ENCODE results near the gene SLC25A10. TPM values are rescaled to one million over a fixed set of nuclear protein-coding genes. Genes with fewer than 3 reads are reported as not detected.
A peak's percentile ranks its signal among the peaks of the same experiment; 100 is the strongest.
"Not testable (repeated sequence)": the region's sequence is repeated elsewhere in the genome, so short reads cannot be mapped to it uniquely, and the experiment has no call there.

SLC25A10 gene, protein sequence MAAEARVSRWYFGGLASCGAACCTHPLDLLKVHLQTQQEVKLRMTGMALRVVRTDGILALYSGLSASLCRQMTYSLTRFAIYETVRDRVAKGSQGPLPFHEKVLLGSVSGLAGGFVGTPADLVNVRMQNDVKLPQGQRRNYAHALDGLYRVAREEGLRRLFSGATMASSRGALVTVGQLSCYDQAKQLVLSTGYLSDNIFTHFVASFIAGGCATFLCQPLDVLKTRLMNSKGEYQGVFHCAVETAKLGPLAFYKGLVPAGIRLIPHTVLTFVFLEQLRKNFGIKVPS
- total RNA-seq, result 7.4 TPM
- long read RNA-seq, transcript SLC25A10-202 (11 exons, 1,885 nt), result major isoform, 5 of 8 reads
- long read RNA-seq, partial matches to known transcripts, result 0 of 8 reads
- long read RNA-seq, other reads (novel, unspliced or antisense), result 3 of 8 reads

DNA sequence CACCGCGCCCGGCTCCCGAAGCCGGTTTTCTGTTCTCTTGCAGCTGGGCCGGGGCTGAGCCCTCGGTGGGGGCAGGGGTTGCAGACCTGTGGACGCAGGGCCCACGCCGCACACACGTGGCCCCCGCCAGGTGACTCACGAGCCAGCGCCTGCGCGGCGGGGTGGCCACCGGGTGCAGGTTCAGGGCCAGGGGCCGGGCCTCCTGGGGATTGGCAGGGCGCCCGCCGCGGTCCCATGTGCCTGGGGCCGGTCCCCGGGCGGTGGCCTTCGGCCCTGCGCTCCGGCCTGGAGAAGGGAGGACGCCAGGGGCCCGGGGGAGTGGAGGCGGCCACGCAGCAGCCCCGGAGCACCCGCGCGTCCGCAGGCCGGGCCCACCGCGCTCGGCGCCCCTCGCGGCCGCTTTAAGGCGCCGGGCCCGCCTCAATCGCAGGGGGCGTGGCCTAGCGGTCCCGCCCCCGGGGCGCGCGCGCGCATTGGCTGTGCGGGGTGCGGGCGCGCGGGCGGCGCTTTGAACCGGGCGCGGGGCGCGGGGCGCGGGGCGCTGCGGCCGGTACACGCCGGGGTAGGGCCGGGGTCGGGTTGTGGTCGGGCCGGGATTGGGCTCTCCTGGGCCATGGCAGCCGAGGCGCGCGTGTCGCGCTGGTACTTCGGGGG lies at the start of gene SLC25A10:
TSS of gene SLC25A10 (plus strand) at position 471 of the 654 bp plus-strand sequence. CDS start at position 614, 143 bp downstream.
- peak; percentile 87 for DNase-seq (ENCODE audit: missing footprints)
- peak; percentile 80 for ATAC-seq
- intact Hi-C loops (cut with DNase I), result no loop called here

DNA sequence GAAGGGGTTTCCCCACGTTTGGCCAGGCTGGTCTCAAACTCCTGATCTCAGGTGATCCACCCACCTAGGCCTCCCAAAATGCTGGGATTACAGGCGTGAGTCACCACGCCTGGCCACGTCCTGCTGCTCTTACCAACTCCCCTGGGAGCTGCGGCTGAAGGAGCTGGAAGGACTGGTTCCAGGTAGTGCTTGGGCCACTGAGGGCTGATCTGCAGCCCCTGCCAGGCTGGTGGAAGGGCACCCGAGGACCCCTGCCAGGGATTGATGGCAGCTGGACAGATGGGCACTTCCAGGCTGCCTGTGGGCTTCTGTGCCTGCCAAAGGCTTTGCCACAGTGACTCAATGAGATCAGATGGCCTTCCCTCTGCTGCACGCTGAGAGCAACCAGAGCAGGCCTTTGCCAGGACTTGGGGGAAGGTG lies 48.0 kb upstream of the SLC25A10 start:
- intact Hi-C loops (cut with DNase I), result no loop called here
- no peak for DNase-seq (ENCODE audit: missing footprints)
- ATAC-seq, result no peak

DNA sequence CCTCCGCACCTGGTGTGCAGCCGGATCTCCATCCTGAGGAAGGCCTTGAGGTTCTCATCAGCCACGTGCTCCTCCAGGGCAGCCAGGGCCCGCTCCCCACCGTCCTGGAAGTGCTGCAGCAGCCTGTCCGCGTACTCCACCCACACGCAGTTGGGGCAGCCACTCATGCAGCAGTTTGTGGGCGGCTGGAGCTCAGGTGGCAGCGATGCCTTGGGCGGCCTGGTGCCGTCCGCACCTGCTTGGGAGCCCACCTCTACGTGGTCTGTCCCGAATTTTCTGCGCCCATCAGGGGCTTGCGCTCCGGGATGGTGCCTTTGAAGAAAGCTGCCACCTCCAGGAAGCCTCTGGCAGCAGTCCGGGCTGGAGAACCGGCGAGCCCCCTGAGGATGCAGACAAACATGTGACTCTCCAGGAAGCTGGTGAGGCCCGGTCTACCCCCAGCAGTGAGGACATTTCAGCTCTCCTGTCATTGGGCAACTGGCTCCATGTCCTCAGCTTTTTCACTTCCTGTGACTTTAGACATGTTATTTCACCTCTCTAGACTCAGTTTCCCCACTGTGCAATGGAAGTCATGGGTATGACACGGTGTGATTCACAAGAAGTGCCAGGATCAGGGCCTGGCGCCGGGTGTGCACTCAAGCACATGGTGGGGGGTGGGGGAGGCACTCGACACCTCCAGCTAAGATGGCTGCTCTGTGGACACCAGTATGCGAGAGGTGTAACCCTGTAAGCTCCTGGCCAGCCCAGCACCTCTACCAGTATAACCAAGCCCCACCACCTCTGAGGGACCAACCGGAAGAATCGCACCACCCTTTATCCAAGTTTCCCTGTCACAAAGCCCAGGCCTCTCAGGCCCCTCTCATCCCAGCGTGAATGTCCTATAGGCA lies 46.6 kb upstream of the SLC25A10 start:
- intact Hi-C loops (cut with DNase I), result no loop called here
- DNase-seq (ENCODE audit: missing footprints) (no peak), ATAC-seq (peak; percentile 11)

DNA sequence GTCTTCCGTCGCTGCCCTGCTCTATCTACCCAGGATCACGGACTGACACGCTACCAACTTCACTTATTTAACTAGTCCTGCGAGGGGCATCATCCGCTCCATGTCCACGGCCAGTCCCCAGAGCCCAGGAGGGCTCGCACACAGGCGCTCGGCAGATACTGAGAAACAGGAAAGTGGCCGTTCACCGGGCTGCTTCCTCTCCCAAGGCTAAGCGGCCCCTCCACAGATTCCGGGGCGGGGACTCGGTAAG lies 46.1 kb upstream of the SLC25A10 start:
- intact Hi-C loops (cut with DNase I), result no loop called here
- no peak for DNase-seq (ENCODE audit: missing footprints)
- ATAC-seq, result peak; percentile 9

DNA sequence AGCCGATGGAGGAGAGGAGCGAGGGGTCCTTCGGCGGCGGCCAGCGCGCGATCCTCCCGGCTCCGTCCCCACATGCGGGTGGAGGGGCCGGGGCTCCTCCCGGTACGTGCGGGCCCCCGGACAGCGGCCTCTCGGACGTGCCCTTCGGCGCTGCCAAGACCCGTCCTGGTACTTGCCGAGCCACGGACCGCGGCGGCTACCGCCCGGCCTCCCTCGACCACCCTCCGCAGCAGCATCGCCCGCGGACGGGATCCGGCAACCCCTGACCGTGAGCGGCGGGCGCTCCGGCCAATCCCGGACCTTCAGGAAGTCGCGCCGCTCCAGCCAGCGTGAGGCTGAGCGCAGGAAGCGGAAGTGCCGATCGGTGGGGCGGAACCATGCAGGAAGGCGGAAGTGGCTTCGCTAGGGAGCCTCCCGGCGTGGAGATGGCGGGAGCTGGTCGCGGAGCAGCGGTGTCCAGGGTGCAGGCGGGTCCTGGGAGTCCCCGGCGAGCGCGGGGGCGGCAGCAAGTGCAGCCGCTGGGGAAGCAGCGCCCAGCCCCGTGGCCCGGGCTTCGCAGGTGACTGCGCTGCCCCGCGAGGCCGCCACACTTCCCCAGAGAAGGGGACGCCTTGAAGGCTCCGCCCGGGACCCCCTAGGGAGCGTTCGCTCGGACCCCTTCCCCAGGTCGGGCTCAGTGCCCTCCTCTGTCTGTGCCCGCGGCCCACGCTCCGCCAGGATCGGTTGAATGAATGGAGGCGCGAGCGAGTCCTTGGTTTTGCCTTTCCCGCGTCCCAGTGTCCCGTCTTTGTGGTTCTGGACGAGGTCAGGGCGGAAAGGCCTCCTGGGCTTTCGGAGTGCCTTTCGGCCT lies 45.5 kb upstream of the SLC25A10 start, which contains the start of the genes CCDC137 and OXLD1:
TSS of gene CCDC137 (plus strand) at position 396 of the 850 bp plus-strand sequence. CDS start at position 426, 30 bp downstream.
TSS of gene OXLD1 (minus strand) at position 264 of the 850 bp plus-strand sequence. CDS start at position 236, 28 bp downstream.
- DNase-seq (ENCODE audit: missing footprints) (peak; percentile 99), ATAC-seq (peak; percentile 99)
- intact Hi-C loops (cut with DNase I), result no loop called here

DNA sequence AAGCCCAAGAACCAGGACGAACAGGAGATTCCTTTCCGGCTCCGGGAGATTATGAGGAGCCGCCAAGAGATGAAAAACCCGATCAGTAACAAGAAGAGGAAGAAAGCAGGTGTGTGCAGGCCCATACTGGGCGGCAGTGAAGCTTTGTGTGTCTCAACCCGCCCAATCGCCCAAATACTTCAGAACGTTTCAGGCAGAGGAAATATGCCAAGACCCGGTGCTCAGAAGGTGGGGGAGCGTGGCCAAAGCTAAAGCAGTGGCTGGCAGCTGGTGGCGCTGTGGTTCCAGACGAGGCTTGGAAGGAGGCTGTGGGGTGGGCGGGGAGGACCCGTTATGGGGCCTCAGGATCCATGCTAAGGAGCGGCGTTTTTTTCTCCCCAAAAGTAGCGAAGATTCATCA lies 44.3 kb upstream of the SLC25A10 start:
- DNase-seq (ENCODE audit: missing footprints) (no peak), ATAC-seq (no peak)
- intact Hi-C loops (cut with DNase I), result no loop called here

DNA sequence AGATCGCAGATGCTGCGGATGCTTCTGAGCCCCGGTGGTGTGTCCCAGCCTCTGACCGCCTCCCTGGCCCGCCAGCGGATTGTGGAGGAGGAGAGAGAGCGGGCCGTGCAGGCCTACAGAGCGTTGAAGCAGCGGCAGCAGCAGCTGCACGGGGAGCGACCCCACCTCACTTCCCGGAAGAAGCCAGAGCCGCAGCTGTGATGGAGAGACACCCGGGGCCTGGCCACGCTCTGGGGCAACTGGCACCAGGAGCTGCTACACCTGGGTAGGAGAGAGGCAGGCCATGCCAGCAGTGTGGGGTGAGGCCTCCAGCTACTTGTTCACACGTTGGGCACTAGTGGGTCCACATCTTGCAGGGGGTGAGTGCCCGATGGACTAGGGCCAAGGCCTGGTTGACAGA lies 39.6 kb upstream of the SLC25A10 start:
- intact Hi-C loops (cut with DNase I), result no loop called here
- no peak for ATAC-seq
- DNase-seq (ENCODE audit: missing footprints), result peak; percentile 50

DNA sequence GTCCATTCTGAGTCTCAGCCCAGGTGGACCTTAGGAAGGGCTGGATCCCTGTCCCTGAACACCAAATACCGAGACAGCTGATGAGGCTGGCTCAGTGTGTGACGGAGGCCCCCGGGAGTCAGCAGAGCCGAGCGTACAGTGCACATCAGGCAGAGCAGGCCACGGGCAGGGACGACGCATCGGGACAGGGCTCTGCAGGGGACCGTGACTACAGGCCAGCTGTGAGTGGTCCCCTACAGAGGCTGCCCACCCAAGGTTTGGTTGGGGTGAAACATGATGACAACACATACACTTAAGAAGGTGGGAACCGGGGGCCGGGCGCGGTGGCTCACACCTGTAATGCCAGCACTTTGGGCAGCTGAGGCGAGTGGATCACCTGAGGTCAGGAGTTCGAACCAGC lies 39.1 kb upstream of the SLC25A10 start:
- peak; percentile 41 for DNase-seq (ENCODE audit: missing footprints)
- no peak for ATAC-seq
- intact Hi-C loops (cut with DNase I), result no loop called here

DNA sequence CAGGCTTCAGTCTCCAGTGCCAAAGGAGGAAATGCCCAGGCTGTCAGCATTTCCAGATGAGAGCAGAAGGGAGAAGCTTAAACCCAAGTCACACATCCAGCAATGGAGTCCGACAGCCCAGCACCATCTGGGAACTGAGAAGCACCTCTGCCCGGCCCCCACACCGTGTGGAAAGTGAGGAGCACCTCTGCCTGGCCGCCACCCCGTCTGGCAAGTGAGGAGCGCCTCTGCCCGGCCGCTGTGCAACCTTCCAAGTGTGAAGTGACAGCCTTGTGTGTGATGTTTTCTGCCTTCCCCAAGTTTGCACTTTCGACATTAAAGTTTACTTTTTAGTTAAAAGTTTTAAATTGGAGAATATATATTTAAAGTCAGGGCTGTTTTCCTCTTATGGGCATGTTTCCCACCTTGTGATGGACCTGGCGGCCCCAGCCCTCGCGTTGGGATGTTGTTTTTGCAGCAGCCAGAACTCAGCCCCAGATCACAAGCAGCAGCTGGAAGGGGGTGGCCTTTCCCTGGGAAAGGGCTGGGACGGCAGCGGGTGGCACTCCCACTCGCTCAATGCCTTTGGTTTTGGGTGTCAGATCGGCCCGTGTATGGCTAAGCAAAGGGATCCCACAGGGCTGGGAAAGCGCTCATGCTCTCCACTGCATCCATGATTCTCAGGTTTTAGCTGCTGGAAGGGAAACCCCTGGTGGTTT lies 38.4 kb upstream of the SLC25A10 start:
- no peak for DNase-seq (ENCODE audit: missing footprints)
- intact Hi-C loops (cut with DNase I), result no loop called here
- ATAC-seq, result no peak

DNA sequence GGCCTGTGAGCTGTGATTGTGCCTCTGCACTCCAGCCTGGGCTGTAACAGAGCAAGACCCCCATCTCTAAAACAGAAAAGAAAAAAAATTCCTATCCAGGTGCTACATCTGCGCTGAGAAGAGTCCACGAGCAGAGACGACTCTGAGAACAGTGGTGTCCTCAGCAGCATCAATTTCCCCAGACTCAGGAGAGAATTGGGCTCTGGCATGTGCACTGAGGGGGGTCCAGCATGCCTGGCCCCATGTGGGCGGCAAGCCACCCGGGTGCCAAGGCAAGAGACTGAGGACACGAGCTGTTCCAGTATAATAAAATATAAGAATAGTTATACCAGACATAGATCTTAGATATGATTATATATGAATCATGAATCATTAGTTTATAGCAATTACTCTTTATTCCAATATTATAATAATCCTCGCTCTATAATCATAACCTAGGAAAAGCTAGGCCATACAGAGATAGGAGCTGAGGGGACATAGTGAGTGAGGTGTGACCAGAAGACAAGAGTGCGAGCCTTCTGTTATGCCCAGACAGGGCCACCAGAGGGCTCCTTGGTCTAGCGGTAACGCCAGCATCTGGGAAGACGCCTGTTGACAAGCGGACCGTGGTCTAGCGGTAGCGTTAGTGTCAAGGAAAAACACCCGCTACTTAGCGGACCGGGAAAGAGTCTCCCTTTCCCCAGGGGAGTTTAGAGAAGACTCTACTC lies 36.4 kb upstream of the SLC25A10 start:
- intact Hi-C loops (cut with DNase I); ATAC-seq: not testable (repeated sequence)
- peak; percentile 49 for DNase-seq (ENCODE audit: missing footprints)

DNA sequence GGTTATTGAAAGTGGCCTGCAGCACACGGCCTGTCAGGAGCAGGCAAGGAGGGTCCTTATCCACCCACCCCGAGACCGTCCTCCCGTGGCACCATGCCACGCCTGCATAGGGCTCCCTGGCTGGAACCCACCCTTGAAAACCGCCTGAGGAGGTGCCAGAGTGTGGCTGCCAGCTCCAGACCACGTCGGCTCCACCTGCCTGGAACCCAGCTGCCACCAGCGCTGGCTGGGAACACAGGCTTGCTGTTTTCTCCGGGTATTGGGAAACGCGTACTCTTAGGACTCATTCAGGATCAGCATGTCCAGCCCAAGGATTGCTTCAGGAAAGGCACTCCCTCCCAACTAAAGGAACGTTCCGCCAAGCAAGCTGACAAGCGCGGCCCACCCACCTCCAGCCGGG lies 35.2 kb upstream of the SLC25A10 start:
- intact Hi-C loops (cut with DNase I), result no loop called here
- peak; percentile 50 for DNase-seq (ENCODE audit: missing footprints)

DNA sequence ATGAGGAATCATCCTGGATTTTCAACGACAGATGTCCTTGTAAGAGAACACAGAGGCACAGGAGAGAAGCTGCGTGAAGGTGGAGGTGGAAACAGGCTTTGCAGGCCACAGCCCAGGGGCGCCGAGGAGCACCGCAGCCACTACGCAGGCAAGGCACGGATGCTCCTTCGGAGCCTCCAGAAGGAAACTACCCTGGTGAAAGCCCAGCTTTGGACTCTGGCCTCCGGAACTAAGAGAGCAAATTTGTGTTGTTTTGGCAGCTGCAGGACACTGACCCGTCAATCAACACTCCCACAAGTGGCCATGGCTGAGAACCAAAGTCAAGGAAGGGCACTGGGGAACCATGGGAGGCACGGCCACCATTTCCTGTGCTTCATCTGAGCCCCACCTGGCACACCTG lies 31.9 kb upstream of the SLC25A10 start:
- intact Hi-C loops (cut with DNase I), result loop anchor here (5.0 kb wide), 1 partner anchor 43 kb away; the partner anchor contains the start of genes NPLOC4 and TSPAN10
- ATAC-seq, result no peak
- DNase-seq (ENCODE audit: missing footprints), result no peak

More for the DNA sequence above, 35.2 kb upstream of the SLC25A10 start:
- no peak for ATAC-seq

DNA sequence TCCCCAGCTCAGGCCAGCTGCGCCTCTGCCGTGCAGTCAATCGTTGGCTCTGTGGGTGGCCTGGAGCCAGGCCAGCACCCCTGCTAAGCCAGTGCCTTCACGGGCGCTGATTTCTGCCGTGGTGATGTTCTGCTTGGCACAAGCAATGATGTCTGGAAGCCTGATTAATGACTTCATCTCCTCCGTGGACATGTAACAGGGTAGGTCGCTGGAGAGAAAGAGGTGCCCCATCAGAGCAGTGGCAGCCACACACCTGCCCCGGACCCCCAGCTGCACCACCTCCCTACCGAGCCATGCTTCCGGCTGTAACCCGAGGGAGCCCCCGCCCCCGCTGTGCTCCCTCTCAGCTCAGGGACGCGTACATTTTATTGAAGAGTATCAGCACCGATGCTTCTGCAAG lies 30.4 kb upstream of the SLC25A10 start:
- DNase-seq (ENCODE audit: missing footprints), result no peak

DNA sequence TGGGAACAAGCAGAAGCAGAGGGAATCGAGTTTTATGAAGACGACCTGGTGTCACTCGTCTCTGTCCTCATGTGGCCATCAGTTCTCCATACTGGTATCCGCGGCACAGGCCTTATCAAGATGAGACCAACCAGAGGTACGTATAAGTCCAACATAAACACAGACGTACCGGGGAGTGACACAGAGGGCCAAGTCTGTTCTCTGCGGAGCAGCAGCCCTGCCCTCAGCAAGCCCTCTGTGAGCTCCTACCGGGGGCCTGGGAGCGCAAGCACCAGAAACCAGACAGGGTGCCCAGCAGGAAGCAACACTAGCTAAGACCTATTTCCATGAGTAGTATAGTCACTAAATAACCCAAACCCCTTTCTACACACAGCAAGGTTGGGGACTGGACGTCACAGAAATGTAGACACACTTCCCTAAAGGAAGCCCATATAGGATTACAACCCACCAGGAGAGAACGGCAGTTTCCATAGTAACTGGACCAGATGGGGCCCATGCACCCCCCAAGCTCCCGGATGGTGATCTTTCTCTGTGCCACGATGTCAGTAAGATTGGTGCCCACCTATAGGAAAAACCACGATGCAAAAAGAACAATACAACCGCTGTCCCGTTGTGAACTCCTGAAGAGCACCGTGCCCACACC lies 29.4 kb upstream of the SLC25A10 start:
- intact Hi-C loops (cut with DNase I), result loop anchor here (5.0 kb wide), 1 partner anchor 45 kb away; the partner anchor contains the start of genes NPLOC4 and TSPAN10
- DNase-seq (ENCODE audit: missing footprints) (no peak), ATAC-seq (no peak)

More for the DNA sequence above, 30.4 kb upstream of the SLC25A10 start:
- intact Hi-C loops (cut with DNase I), result loop anchor here (5.0 kb wide), 1 partner anchor 44 kb away; the partner anchor contains the start of genes NPLOC4 and TSPAN10
- ATAC-seq, result no peak

DNA sequence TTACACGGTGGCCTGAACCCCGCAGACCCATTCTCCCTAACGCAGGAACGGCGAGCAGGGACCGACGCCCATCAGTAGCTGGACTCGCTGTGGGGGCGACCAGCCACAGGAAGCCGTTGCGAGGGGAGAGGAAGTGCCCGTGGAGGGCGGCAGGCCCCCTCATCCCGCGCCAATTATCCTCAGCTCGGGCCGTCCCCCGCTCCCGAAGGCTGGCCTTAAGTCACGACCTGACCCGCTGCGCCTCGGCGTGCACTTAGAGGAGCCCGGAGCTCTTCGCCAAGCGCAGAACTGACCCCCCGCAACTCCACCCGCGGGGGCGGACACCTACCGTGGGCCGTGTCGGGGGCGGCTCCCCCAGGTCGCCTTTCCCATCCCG lies 28.9 kb upstream of the SLC25A10 start:
- ATAC-seq (no peak), DNase-seq (ENCODE audit: missing footprints) (peak; percentile 78)
- intact Hi-C loops (cut with DNase I), result loop anchor here (5.0 kb wide), 1 partner anchor 46 kb away; the partner anchor contains the start of genes NPLOC4 and TSPAN10
